SU-DHL-6 (cell line): ENCODE results near the gene ZBTB32.

Experiments
- H2AFZ ChIP-seq: fragments of 200-600 bp; sonication (generic); 2 replicates; pipeline ENCODE4 v1.6.1; 2014; ENCODE audit warnings: low read depth, mild to moderate bottlenecking, moderate library complexity, mixed read lengths, antibody characterized with exemption, low read length; ENCODE audit not compliant: severe bottlenecking
- H3F3A ChIP-seq: fragments of 200-600 bp; shearing (Covaris generic); 2 replicates; pipeline ENCODE4 v1.6.0; 2016; ENCODE audit warnings: antibody characterized with exemption, mild to moderate bottlenecking; ENCODE audit not compliant: insufficient read depth
- H3K27ac ChIP-seq: fragments of 200-600 bp; sonication (generic); 2 replicates; pipeline ENCODE4 v1.5.1; 2016; ENCODE audit warnings: low read depth, mild to moderate bottlenecking, low read length, moderate library complexity, mixed read lengths
- H3K27me3 ChIP-seq: fragments of 200-600 bp; sonication (generic), shearing (Covaris generic); 2 replicates; pipeline ENCODE4 v1.6.0; 2014; ENCODE audit warnings: mild to moderate bottlenecking, low read length
- H3K36me3 ChIP-seq: fragments of 200-600 bp; sonication (generic); 2 replicates; pipeline ENCODE4 v1.6.1; 2014; ENCODE audit warnings: mild to moderate bottlenecking, low read length, mixed read lengths
- H3K4me2 ChIP-seq: fragments of 300-600, 200-600 bp; shearing (Covaris generic), sonication (generic); 2 replicates; pipeline ENCODE4 v1.6.0; 2014; ENCODE audit warnings: low read length, low read depth, mild to moderate bottlenecking; ENCODE audit not compliant: poor library complexity, severe bottlenecking
- H3K4me3 ChIP-seq: fragments of 200-600 bp; sonication (generic); 2 replicates; pipeline ENCODE4 v1.5.1; 2014; ENCODE audit warnings: antibody characterized with exemption, low read length, mild to moderate bottlenecking, mixed read lengths; ENCODE audit not compliant: insufficient read depth, poor library complexity, severe bottlenecking
- H3K79me2 ChIP-seq: fragments of 200-600 bp; sonication (generic); 2 replicates; pipeline ENCODE4 v1.6.1; 2014; ENCODE audit warnings: mild to moderate bottlenecking, low read length, moderate library complexity; ENCODE audit not compliant: insufficient read depth
- H3K9ac ChIP-seq: fragments of 200-600 bp; sonication (generic); 2 replicates; pipeline ENCODE4 v1.7.0; 2014; ENCODE audit warnings: mild to moderate bottlenecking, low read length
- H3K9me2 ChIP-seq: fragments of 200-600 bp; sonication (generic); replicated peaks from 2 replicates; pipeline ENCODE4 v1.6.1; 2014; ENCODE audit warnings: low read length; ENCODE audit not compliant: insufficient read depth
- H3K9me3 ChIP-seq: fragments of 200-600 bp; sonication (generic); 2 replicates; pipeline ENCODE4 v1.6.1; 2014; ENCODE audit warnings: low read length, mixed read lengths; ENCODE audit not compliant: insufficient read depth
- H4K20me1 ChIP-seq: fragments of 200-600 bp; sonication (generic); 2 replicates; pipeline ENCODE4 v1.6.1; 2014; ENCODE audit warnings: low read depth, mild to moderate bottlenecking, antibody characterized with exemption, low read length, moderate library complexity, mixed read lengths
- CTCF ChIP-seq: fragments of 200-600 bp; sonication (generic); IDR thresholded peaks from one replicate; pipeline ENCODE4 v1.5.1; 2017; ENCODE audit warnings: antibody characterized with exemption, mild to moderate bottlenecking, low read length, moderate library complexity; ENCODE audit not compliant: insufficient read depth, poor library complexity, severe bottlenecking
- EZH2phosphoT487 ChIP-seq: fragments of 200-600 bp; sonication (generic), shearing (Covaris generic); conservative IDR thresholded peaks from 2 replicates; pipeline ENCODE4 v1.6.1; 2018; ENCODE audit warnings: mild to moderate bottlenecking, antibody characterized with exemption, low read length, moderate library complexity, mixed read lengths

Gene ZBTB32

GRCh38 chr19:35755131-35755549 is 50.8 kb downstream of the ZBTB32 start:
- Histone ChIP-seq H2AFZ (no peak overlapping the region), H3F3A (no peaks in the 10 kb centered on the region), H3K4me3 (no peak overlapping the region), H3K36me3 (no peaks in the 10 kb centered on the region), H4K20me1 (no peaks in the 10 kb centered on the region), H3K9me2 (no peaks in the 10 kb centered on the region), H3K9ac (no peak overlapping the region), H3K4me2 (no peak overlapping the region), H3K27me3 (no peaks in the 10 kb centered on the region), H3K27ac (no peak overlapping the region), H3K79me2 (peaks cover 16% of the 10 kb centered on the region), H3K9me3 (no peaks in the 10 kb centered on the region)
- no peak for TF ChIP-seq CTCF
- TF ChIP-seq EZH2phosphoT487: no peak

GRCh38 chr19:35755550-35756376 is 51.4 kb downstream of the ZBTB32 start:
- Histone ChIP-seq H3K36me3 (no peaks in the 10 kb centered on the region), H3F3A (no peaks in the 10 kb centered on the region), H3K4me3 (no peak overlapping the region), H3K4me2 (no peak overlapping the region), H3K79me2 (peaks cover 17% of the 10 kb centered on the region), H2AFZ (no peak overlapping the region), H3K27me3 (no peaks in the 10 kb centered on the region), H3K27ac (no peak overlapping the region), H4K20me1 (no peaks in the 10 kb centered on the region), H3K9ac (no peak overlapping the region), H3K9me2 (no peaks in the 10 kb centered on the region), H3K9me3 (no peaks in the 10 kb centered on the region)
- TF ChIP-seq CTCF (no peak), EZH2phosphoT487 (no peak)

- peak within 1 kb of the TSS; percentile 66 for H3K27ac ChIP-seq
- no peaks in the 10 kb centered on the region for H3K9me2 ChIP-seq
- H3F3A ChIP-seq: no peaks in the 10 kb centered on the region
- no peaks in the 10 kb centered on the region for H3K36me3 ChIP-seq
- H3K4me2 ChIP-seq: peak within 1 kb of the TSS; percentile 84
- H3K79me2 ChIP-seq: peaks cover 17% of the 10 kb centered on the region
- TF ChIP-seq EZH2phosphoT487 (no peak), CTCF (no peak)
- no peak within 1 kb of the TSS for H2AFZ ChIP-seq
- H3K4me3 ChIP-seq: peak within 1 kb of the TSS; percentile 69
- no peaks in the 10 kb centered on the region for H3K27me3 ChIP-seq
- H3K9me3 ChIP-seq: no peaks in the 10 kb centered on the region
- H4K20me1 ChIP-seq: no peaks in the 10 kb centered on the region
- H3K9ac ChIP-seq: peak within 1 kb of the TSS; percentile 81
Measured at GRCh38 chr19:35756377-35757230, 52.2 kb downstream of the ZBTB32 start, which contains the start of gene HSPB6. Gene HSPB6, minus strand, starts transcription at chr19:35757029. Its CDS starts 21 bp downstream, at chr19:35757008.
